Measurements from ENCODE around the gene ANGPT4.

Gene ANGPT4

GRCh38 chr20:889106-889505, 27.0 kb downstream of the ANGPT4 start:
- Histone ChIP-seq H3K27me3 (ENCODE audit: insufficient read depth, low read length) (peaks cover 15% of the 10 kb centered on the region), H2AFZ (ENCODE audit: low read depth, low read length) (no peak overlapping the region), H3K36me3 (ENCODE audit: insufficient read depth, low read length) (no peaks in the 10 kb centered on the region), H3K4me3 (ENCODE audit: low read length) (no peak overlapping the region), H3K9me3 (ENCODE audit: low read length) (no peaks in the 10 kb centered on the region), H3K4me1 (ENCODE audit: insufficient read depth, low read length) (peaks cover 10% of the 10 kb centered on the region)

DNA sequence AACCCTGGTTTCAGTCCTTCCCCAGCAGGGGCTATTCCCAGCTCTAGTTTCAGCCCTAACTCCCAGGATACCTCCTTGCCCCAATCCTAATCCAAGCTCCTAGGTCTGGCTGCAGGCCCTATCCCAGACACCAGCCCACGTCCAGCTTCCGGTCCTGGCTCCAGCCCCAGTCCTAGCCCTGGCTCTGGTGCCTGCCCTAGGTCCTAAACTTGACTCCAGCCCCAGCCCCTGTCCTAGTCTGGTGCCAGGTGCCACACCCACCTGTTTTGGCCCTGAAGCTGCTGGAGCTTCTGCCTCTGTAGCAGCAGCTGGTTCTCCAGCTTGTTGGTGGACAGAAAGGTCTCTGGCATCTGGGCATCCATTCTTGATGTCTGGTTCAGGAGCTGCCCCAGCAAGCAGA, 28.1 kb downstream of the ANGPT4 start:
- no peak overlapping the region for H2AFZ ChIP-seq (ENCODE audit: low read depth, low read length)
- no peak overlapping the region for H3K4me3 ChIP-seq (ENCODE audit: low read length)
- no peaks in the 10 kb centered on the region for H3K36me3 ChIP-seq (ENCODE audit: insufficient read depth, low read length)
- H3K4me1 ChIP-seq (ENCODE audit: insufficient read depth, low read length): peaks cover 10% of the 10 kb centered on the region
- no peaks in the 10 kb centered on the region for H3K9me3 ChIP-seq (ENCODE audit: low read length)
- H3K27me3 ChIP-seq (ENCODE audit: insufficient read depth, low read length): peaks cover 25% of the 10 kb centered on the region

GRCh38 chr20:887137-887536, 29.0 kb downstream of the ANGPT4 start:
- no peak overlapping the region for H2AFZ ChIP-seq (ENCODE audit: low read depth, low read length)
- H3K4me1 ChIP-seq (ENCODE audit: insufficient read depth, low read length): peaks cover 10% of the 10 kb centered on the region
- peaks cover 29% of the 10 kb centered on the region for H3K27me3 ChIP-seq (ENCODE audit: insufficient read depth, low read length)
- no peaks in the 10 kb centered on the region for H3K9me3 ChIP-seq (ENCODE audit: low read length)
- no peaks in the 10 kb centered on the region for H3K36me3 ChIP-seq (ENCODE audit: insufficient read depth, low read length)
- no peak overlapping the region for H3K4me3 ChIP-seq (ENCODE audit: low read length)

DNA sequence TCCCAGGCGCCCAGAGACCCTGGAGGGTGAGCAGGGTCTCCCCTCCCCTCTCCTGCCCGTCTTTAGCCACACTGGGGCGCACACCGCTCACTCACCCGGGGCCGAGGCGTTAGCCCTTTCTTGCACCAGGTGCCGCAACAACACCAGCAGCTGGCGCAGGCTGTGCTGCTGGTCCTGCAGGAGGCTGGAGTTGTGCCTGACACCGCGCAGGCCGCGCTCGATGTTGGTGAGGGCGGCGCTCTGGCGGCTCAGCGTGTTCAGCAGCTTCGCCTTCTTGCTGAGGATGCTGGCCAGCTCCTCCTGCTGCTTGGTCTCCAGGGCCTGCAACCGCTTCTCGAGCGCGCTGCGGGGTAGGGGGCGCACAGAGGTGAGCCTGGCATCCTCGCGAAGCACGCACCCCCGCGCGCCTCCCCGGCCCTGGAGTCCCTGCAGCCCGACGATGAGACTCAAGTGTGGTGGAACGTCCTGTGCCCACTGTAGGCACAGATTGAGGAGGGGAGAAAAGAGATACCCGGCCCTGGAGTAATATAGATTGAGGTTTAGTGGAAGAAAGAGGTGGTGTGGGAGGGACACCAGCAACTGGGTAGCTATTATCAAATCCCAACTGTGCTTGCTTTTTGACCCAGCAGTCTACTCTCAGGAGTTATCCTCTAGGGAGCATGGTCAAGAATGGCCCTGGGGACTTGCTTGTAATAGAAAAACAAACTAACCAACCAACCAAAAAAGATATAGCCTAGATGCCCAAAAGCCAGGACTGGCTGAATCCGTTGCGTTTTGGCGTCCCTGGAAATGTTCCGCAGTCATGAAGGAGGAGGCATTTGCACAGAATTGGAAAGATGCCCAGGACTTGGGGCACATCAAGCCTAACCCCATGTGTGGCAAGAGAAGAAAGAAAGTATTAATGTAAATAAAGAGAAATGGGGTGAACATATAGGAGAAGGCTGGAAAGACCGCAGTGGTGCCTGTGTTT, 30.9 kb downstream of the ANGPT4 start:
- Histone ChIP-seq H2AFZ (ENCODE audit: low read depth, low read length) (no peak overlapping the region), H3K4me1 (ENCODE audit: insufficient read depth, low read length) (peaks cover 5% of the 10 kb centered on the region), H3K9me3 (ENCODE audit: low read length) (no peaks in the 10 kb centered on the region), H3K27me3 (ENCODE audit: insufficient read depth, low read length) (peaks cover 35% of the 10 kb centered on the region), H3K36me3 (ENCODE audit: insufficient read depth, low read length) (no peaks in the 10 kb centered on the region), H3K4me3 (ENCODE audit: low read length) (no peak overlapping the region)

GRCh38 chr20:881783-882144, 34.4 kb downstream of the ANGPT4 start:
- Histone ChIP-seq H3K9me3 (ENCODE audit: low read length) (no peaks in the 10 kb centered on the region), H3K4me3 (ENCODE audit: low read length) (no peak overlapping the region), H2AFZ (ENCODE audit: low read depth, low read length) (no peak overlapping the region), H3K4me1 (ENCODE audit: insufficient read depth, low read length) (peaks cover 4% of the 10 kb centered on the region), H3K27me3 (ENCODE audit: insufficient read depth, low read length) (peaks cover 35% of the 10 kb centered on the region), H3K36me3 (ENCODE audit: insufficient read depth, low read length) (no peaks in the 10 kb centered on the region)

DNA sequence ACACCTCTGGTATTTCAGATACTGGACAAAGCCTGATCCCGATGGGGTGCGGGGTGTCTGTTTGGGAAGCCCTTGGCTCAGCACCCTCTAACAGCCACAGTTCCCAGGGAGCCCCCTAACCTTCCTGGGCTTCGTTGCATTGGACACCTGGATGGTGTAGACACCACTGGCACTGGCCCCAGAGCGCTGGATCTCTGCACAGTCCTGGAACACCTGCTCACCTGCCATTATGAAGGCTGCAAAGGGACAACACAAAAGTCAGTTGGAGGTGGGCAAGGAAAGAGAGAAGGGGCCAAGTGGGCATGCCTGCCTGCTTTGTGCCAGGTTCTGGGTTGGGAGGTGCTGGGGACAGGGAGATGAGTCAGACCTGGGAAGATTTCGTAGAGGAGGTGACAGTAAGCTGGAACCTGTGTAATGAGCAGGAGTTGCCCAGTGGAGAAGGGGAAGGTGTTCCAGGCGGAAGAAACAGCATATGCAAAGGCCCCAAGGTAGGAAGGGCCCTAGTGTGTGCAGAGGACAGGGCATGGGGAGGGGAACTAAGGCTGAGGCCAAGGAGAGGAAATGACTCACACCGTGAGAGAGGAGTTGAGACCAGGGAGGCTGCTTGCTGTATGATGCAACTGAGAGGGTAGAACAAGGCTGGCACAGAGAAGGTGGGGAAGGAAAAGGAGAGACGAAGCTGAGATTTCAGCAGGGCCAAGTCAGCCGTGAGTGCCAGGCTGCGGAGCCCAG, 34.9 kb downstream of the ANGPT4 start:
- no peak overlapping the region for H3K4me3 ChIP-seq (ENCODE audit: low read length)
- no peaks in the 10 kb centered on the region for H3K9me3 ChIP-seq (ENCODE audit: low read length)
- no peaks in the 10 kb centered on the region for H3K36me3 ChIP-seq (ENCODE audit: insufficient read depth, low read length)
- H3K27me3 ChIP-seq (ENCODE audit: insufficient read depth, low read length): peaks cover 35% of the 10 kb centered on the region
- H2AFZ ChIP-seq (ENCODE audit: low read depth, low read length): no peak overlapping the region
- H3K4me1 ChIP-seq (ENCODE audit: insufficient read depth, low read length): no peaks in the 10 kb centered on the region

DNA sequence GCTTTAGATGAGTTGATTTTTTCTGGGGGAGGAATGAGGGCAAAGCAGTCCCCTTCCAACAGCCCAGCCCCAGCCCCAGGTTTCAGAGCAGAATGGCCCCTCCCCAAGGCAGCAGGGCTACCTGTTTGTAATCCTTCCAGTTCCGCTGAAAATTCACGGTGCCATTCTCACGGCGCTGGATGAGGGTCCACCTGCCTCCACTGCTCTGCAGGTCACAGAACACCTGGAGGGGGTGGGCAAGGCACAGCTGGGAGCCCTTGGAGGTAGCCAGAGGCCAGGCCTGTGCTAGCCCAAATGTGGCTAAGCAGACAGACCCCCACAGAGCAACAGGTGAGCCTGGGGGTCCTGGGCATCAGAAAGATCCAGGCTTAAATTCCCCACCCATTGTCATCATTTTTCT, 36.5 kb downstream of the ANGPT4 start:
- Histone ChIP-seq H3K9me3 (ENCODE audit: low read length) (no peaks in the 10 kb centered on the region), H3K27me3 (ENCODE audit: insufficient read depth, low read length) (peaks cover 24% of the 10 kb centered on the region), H2AFZ (ENCODE audit: low read depth, low read length) (no peak overlapping the region), H3K4me1 (ENCODE audit: insufficient read depth, low read length) (no peaks in the 10 kb centered on the region), H3K36me3 (ENCODE audit: insufficient read depth, low read length) (no peaks in the 10 kb centered on the region), H3K4me3 (ENCODE audit: low read length) (no peak overlapping the region)

DNA sequence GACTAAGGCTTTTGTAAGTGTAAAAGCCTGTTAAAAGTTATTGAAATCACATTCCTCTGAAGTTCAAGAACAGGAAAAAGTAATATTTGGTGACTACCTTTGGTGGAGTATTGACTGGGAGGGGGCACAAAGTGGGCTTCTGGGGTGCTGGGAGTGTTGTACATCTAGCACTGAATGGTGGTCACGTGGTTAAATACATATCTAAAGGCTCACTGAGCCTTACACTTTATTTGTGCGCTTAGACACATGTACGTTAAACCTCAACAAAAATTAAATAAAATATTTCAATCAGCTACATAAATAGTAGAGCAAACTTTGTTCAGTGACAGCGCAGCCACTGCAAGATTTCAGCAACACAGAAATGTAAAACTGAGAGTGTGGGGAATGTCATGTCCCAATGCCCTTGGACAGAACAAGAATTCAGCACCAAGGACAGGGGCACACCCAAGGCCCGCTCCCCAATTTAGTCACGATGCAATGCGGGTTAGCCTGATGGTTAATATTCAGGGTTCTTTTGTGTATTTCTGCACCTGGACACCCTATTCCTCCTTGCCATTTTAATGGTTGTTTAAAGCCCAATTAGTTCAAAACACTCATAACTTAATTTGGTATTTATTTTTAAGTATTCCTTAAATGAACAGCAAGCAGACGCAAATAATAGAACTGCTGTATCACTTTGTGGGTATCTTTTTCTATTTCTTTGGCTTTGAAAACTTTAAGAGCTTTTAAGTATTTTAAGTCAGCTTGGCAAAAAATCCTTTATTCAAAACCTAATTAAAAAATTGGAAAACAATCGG, 37.4 kb downstream of the ANGPT4 start:
- Histone ChIP-seq H3K27me3 (ENCODE audit: insufficient read depth, low read length) (peaks cover 16% of the 10 kb centered on the region), H3K36me3 (ENCODE audit: insufficient read depth, low read length) (no peaks in the 10 kb centered on the region), H2AFZ (ENCODE audit: low read depth, low read length) (no peak overlapping the region), H3K9me3 (ENCODE audit: low read length) (no peaks in the 10 kb centered on the region), H3K4me3 (ENCODE audit: low read length) (no peak overlapping the region), H3K4me1 (ENCODE audit: insufficient read depth, low read length) (no peaks in the 10 kb centered on the region)

DNA sequence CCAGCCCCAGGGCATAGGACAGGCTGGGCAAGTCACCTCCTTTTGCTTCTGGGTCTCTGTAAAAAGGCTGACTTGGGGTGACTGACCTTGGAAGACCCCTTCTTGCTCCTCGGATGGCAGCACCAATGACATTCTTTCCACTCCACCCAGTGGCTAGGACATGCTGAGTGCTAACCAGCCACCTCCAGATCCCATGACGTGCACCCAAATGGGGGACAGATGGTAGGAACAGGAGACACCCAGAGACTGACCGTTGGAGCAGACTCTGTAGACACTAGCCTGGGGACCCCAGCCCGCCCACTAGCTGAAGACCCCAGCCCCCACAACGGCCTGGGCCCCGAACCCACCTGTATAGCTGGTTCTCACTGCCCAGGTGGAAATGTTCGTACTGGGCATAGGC, 38.3 kb downstream of the ANGPT4 start:
- Histone ChIP-seq H3K36me3 (ENCODE audit: insufficient read depth, low read length) (no peaks in the 10 kb centered on the region), H2AFZ (ENCODE audit: low read depth, low read length) (no peak overlapping the region), H3K9me3 (ENCODE audit: low read length) (no peaks in the 10 kb centered on the region), H3K27me3 (ENCODE audit: insufficient read depth, low read length) (peaks cover 10% of the 10 kb centered on the region), H3K4me1 (ENCODE audit: insufficient read depth, low read length) (no peaks in the 10 kb centered on the region), H3K4me3 (ENCODE audit: low read length) (no peak overlapping the region)

GRCh38 chr20:875115-875514, 41.0 kb downstream of the ANGPT4 start:
- no peaks in the 10 kb centered on the region for H3K4me1 ChIP-seq (ENCODE audit: insufficient read depth, low read length)
- no peaks in the 10 kb centered on the region for H3K36me3 ChIP-seq (ENCODE audit: insufficient read depth, low read length)
- H3K9me3 ChIP-seq (ENCODE audit: low read length): no peaks in the 10 kb centered on the region
- peaks cover 6% of the 10 kb centered on the region for H3K27me3 ChIP-seq (ENCODE audit: insufficient read depth, low read length)
- no peak overlapping the region for H3K4me3 ChIP-seq (ENCODE audit: low read length)
- no peak overlapping the region for H2AFZ ChIP-seq (ENCODE audit: low read depth, low read length)

- Histone ChIP-seq H2AFZ (ENCODE audit: low read depth, low read length) (no peak overlapping the region), H3K27me3 (ENCODE audit: insufficient read depth, low read length) (peaks cover 6% of the 10 kb centered on the region), H3K36me3 (ENCODE audit: insufficient read depth, low read length) (no peaks in the 10 kb centered on the region), H3K4me3 (ENCODE audit: low read length) (no peak overlapping the region), H3K9me3 (ENCODE audit: low read length) (no peaks in the 10 kb centered on the region), H3K4me1 (ENCODE audit: insufficient read depth, low read length) (no peaks in the 10 kb centered on the region)
Observed at GRCh38 chr20:873875-874607, 42.1 kb downstream of the ANGPT4 start.

DNA sequence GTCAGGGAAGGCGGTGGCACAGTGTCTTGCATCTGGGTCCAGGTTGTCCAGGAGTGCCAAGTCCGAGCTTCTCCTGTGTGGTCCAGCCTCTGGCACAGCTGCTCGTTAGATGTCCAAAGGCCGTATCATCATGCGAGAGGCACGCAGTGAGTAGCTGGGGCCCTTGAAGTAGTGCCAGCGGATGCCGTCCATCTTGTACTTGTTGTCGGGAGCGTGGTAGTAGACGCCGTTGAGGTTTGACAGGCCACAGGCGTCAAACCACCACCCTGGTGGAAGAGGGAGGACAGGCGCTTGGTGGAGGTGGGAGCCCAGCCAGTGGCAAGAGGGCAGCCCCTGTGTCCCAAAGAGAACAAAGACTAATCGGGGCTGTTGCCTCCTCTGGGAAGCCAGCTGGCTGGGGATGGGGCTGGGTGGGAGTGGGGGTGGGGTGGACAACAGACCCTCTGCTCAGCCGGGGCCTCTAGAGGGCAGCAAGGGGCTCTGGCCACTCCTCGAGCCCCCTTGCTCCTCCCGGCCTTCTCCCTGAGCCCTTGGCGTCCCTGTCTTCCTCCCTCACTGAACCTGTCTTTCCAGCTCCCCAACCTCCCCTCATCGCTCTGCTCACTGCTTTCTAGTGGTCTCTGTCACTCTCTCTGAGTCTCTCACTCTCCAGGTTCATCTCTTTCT, 43.1 kb downstream of the ANGPT4 start:
- Histone ChIP-seq H3K36me3 (ENCODE audit: insufficient read depth, low read length) (no peaks in the 10 kb centered on the region), H3K27me3 (ENCODE audit: insufficient read depth, low read length) (peaks cover 6% of the 10 kb centered on the region), H3K9me3 (ENCODE audit: low read length) (no peaks in the 10 kb centered on the region), H3K4me3 (ENCODE audit: low read length) (no peak overlapping the region), H2AFZ (ENCODE audit: low read depth, low read length) (no peak overlapping the region), H3K4me1 (ENCODE audit: insufficient read depth, low read length) (no peaks in the 10 kb centered on the region)
